Activated CD8-positive, alpha-beta memory T cell treated with anti-CD3 and anti-CD28 coated beads for 4 hours (primary cell): ENCODE data around the gene LIG1.

ENCODE experiments used
- DNase-seq, 2 donors: peaks; one replicate each; pipeline ENCODE4 v3.0.0-alpha.2; 2020; ENCODE audit warnings: low read depth in 2 of 2

The LIG1 gene

GRCh38 chr19:48182434-48182833 lies 12.3 kb upstream of the LIG1 start:
- no peak for DNase-seq

GRCh38 chr19:48181505-48181904 lies 11.4 kb upstream of the LIG1 start:
- no peak for DNase-seq

GRCh38 chr19:48176226-48176625 lies 6.1 kb upstream of the LIG1 start:
- no peak for DNase-seq

- DNase-seq = no peak
These were observed 5.4 kb upstream of the LIG1 start for GRCh38 chr19:48175578-48175977.

- no peak for DNase-seq
These were observed 4.4 kb upstream of the LIG1 start for GRCh38 chr19:48174445-48175030.

- no peak for DNase-seq
These were observed 1.6 kb upstream of the LIG1 start for GRCh38 chr19:48171710-48172109.

GRCh38 chr19:48170817-48171347 lies 738 bp upstream of the LIG1 start:
- no peak for DNase-seq

- peak; percentile 83 to 88 for DNase-seq
These were observed 586 bp downstream of the LIG1 start for GRCh38 chr19:48169578-48169938.

- DNase-seq = no peak
These were observed 1.5 kb downstream of the LIG1 start for GRCh38 chr19:48168689-48169088.

- DNase-seq = no peak
These were observed 11.8 kb downstream of the LIG1 start for GRCh38 chr19:48158210-48158790.

- DNase-seq = no peak
These were observed 16.1 kb downstream of the LIG1 start for GRCh38 chr19:48154003-48154402.

- DNase-seq = peak; percentile 55 to 56
These were observed 17.6 kb downstream of the LIG1 start for GRCh38 chr19:48152551-48152950.

GRCh38 chr19:48149430-48149829 lies 20.7 kb downstream of the LIG1 start:
- DNase-seq = no peak

- no peak for DNase-seq
These were observed 21.6 kb downstream of the LIG1 start for GRCh38 chr19:48148576-48148975.

GRCh38 chr19:48147597-48148175 lies 22.5 kb downstream of the LIG1 start:
- no peak for DNase-seq

- DNase-seq = no peak
These were observed 31.1 kb downstream of the LIG1 start for GRCh38 chr19:48139053-48139452.

- no peak for DNase-seq
These were observed 32.7 kb downstream of the LIG1 start for GRCh38 chr19:48137411-48137810.

GRCh38 chr19:48136547-48136946 lies 33.6 kb downstream of the LIG1 start:
- no peak for DNase-seq

- DNase-seq = no peak
These were observed 34.7 kb downstream of the LIG1 start for GRCh38 chr19:48135411-48135810.

- no peak for DNase-seq
These were observed 37.0 kb downstream of the LIG1 start for GRCh38 chr19:48133094-48133493.

- no peak for DNase-seq
These were observed 42.6 kb downstream of the LIG1 start for GRCh38 chr19:48127561-48127960.

- DNase-seq = no peak
These were observed 46.1 kb downstream of the LIG1 start for GRCh38 chr19:48123907-48124651.

- DNase-seq = no peak
These were observed 47.7 kb downstream of the LIG1 start for GRCh38 chr19:48122421-48122820.
